HCT116 (cell line): Measurements from ENCODE around the gene CALD1. TPM values are rescaled to one million over a fixed set of nuclear protein-coding genes. Genes with fewer than 3 reads are reported as not detected.

ENCODE experiments used
- ATAC-seq: fragments of 200-7000 bp; cut with Tn5 transposase; 2 replicates; pipeline ENCODE4 v1.9.1; 2020; ENCODE audit warnings: mild to moderate bottlenecking, moderate library complexity
- BruUV-seq: library from RNA; stranded (reverse); fragments of 400-500 nt; replicated peaks from 2 replicates; lab custom pipeline; 2021; lab: Mats Ljungman, UMichigan
- CTCF ChIA-PET: fragments of 300-600 bp; sonication (Branson Sonifier 250); formaldehyde crosslinking; loops from one replicate; lab custom pipeline; 2021; ENCODE audit warnings: antibody characterized with exemption; lab: Charles Lee
- POLR2A ChIA-PET: fragments of 300-600, 350-600 bp; sonication (Branson Sonifier 250); formaldehyde crosslinking; loops from one replicate; lab custom pipeline; 2021; ENCODE audit warnings: antibody characterized with exemption; lab: Charles Lee
- RAD21 ChIA-PET, 2 experiments: fragments of 300-600 bp; sonication (Branson Sonifier 250); formaldehyde crosslinking; loops; one replicate each; lab custom pipeline; 2023; ENCODE audit warnings: low total read pairs in 2 of 2; ENCODE audit not compliant: uncharacterized antibody in 2 of 2, unreplicated experiment in 2 of 2, low non-redundant PET in 1 of 2; lab: Charles Lee
- DNase-seq: peaks from one replicate; pipeline ENCODE4 v3.0.0-alpha.2; 2010; ENCODE audit warnings: low read depth, low spot score
- H2AFZ ChIP-seq: fragments of 200-600 bp; shearing (Covaris generic), sonication (generic); 2 replicates; pipeline ENCODE4 v1.6.1; 2017; ENCODE audit warnings: low read depth, mixed run types, mixed read lengths, antibody characterized with exemption, low read length; ENCODE audit not compliant: poor library complexity, severe bottlenecking
- H3K27ac ChIP-seq: 2 replicates; pipeline ENCODE4 v1.5.1; 2012; ENCODE audit warnings: low read depth, low read length
- H3K27me3 ChIP-seq: fragments of 200-600 bp; sonication (generic); 2 replicates; pipeline ENCODE4 v1.6.1; 2016; ENCODE audit warnings: mixed run types, low read length, mixed read lengths; ENCODE audit not compliant: insufficient read depth
- H3K36me3 ChIP-seq, 2 experiments: fragments of 200-500 bp in 1 of 2; fragments of 200-600 bp in 1 of 2; sonication (Bioruptor generic) in 1 of 2; sonication (generic) in 1 of 2; 2 replicates each; pipeline versions ENCODE4 v1.5.1 to v1.6.1; 2014 to 2016; ENCODE audit warnings: low read length in 2 of 2, inconsistent platforms in 1 of 2, mixed read lengths in 1 of 2, mixed run types in 1 of 2; ENCODE audit not compliant: insufficient read depth in 2 of 2, control insufficient read depth in 1 of 2
- H3K4me1 ChIP-seq, 2 experiments: fragments of 200-600 bp in 1 of 2; sonication (generic) in 1 of 2; 2 replicates each; pipeline versions ENCODE4 v1.5.1 to v1.6.1; 2012 to 2017; ENCODE audit warnings: low read length in 2 of 2, inconsistent platforms in 1 of 2, mild to moderate bottlenecking in 1 of 2, mixed read lengths in 1 of 2, mixed run types in 1 of 2, moderate library complexity in 1 of 2; ENCODE audit not compliant: insufficient read depth in 2 of 2, control insufficient read depth in 1 of 2
- H3K4me2 ChIP-seq: fragments of 200-600 bp; sonication (generic); 2 replicates; pipeline ENCODE4 v1.6.1; 2017; ENCODE audit warnings: mixed run types, low read length, mixed read lengths
- H3K4me3 ChIP-seq, 2 experiments: fragments of 200-600 bp in 1 of 2; sonication (generic) in 1 of 2; replicated peaks in 1 of 2; 2 replicates each; pipeline ENCODE4 v1.5.1; 2011 to 2016; ENCODE audit warnings: low read length in 2 of 2, control low read depth in 1 of 2, low read depth in 1 of 2, mild to moderate bottlenecking in 1 of 2, mixed read lengths in 1 of 2, mixed run types in 1 of 2
- H3K79me2 ChIP-seq: fragments of 200-600 bp; sonication (generic); 2 replicates; pipeline ENCODE4 v1.6.1; 2017; ENCODE audit warnings: mild to moderate bottlenecking, mixed run types, low read length, moderate library complexity, mixed read lengths; ENCODE audit not compliant: insufficient read depth
- H3K9ac ChIP-seq: fragments of 200-600 bp; sonication (generic); 2 replicates; pipeline ENCODE4 v1.6.1; 2016; ENCODE audit warnings: low read length, mixed read lengths
- H3K9me2 ChIP-seq: fragments of 200-600 bp; sonication (generic), shearing (Covaris generic); 2 replicates; pipeline ENCODE4 v1.6.1; 2017; ENCODE audit warnings: mixed run types, mild to moderate bottlenecking, moderate library complexity; ENCODE audit not compliant: insufficient read depth
- H3K9me3 ChIP-seq, 2 experiments: fragments of 200-500 bp in 1 of 2; fragments of 200-600 bp in 1 of 2; sonication (Bioruptor generic) in 1 of 2; sonication (generic) in 1 of 2; 2 replicates each; pipeline ENCODE4 v1.6.1; 2014 to 2017; ENCODE audit warnings: low read length in 2 of 2, mixed read lengths in 2 of 2, inconsistent platforms in 1 of 2, low read depth in 1 of 2, mild to moderate bottlenecking in 1 of 2, mixed run types in 1 of 2, moderate library complexity in 1 of 2; ENCODE audit not compliant: control insufficient read depth in 1 of 2, insufficient read depth in 1 of 2
- H4K20me1 ChIP-seq: fragments of 200-600 bp; sonication (generic), shearing (Covaris generic); 2 replicates; pipeline ENCODE4 v1.6.1; 2017; ENCODE audit warnings: mixed run types, mild to moderate bottlenecking, moderate library complexity; ENCODE audit not compliant: insufficient read depth
- CBX3 ChIP-seq: IDR thresholded peaks from 2 replicates; pipeline ENCODE4 v1.6.1; 2012; ENCODE audit warnings: low read depth
- CTCF ChIP-seq, 3 experiments: fragments of 200-600 bp in 1 of 3; sonication (generic) in 1 of 3; IDR thresholded peaks in 2 of 3; conservative IDR thresholded peaks in 1 of 3; 2 replicates each; pipeline ENCODE4 v1.5.1; 2012 to 2017; ENCODE audit warnings: low read depth in 2 of 3, low read length in 2 of 3, antibody characterized with exemption in 1 of 3, borderline replicate concordance in 1 of 3, control low read depth in 1 of 3, mild to moderate bottlenecking in 1 of 3, mixed read lengths in 1 of 3, mixed run types in 1 of 3, moderate library complexity in 1 of 3; ENCODE audit not compliant: insufficient read depth in 1 of 3
- EZH2 ChIP-seq: fragments of 200-600 bp; sonication (generic); IDR thresholded peaks from 2 replicates; pipeline ENCODE4 v1.6.1; 2017; ENCODE audit warnings: antibody characterized with exemption, mixed run types
- FOSL1 ChIP-seq: IDR thresholded peaks from 2 replicates; pipeline ENCODE4 v1.6.1; 2012; ENCODE audit warnings: low read depth
- JUND ChIP-seq: IDR thresholded peaks from 2 replicates; pipeline ENCODE4 v1.6.1; 2012
- MAX ChIP-seq: IDR thresholded peaks from 2 replicates; pipeline ENCODE4 v1.6.1; 2012
- POLR2A ChIP-seq: IDR thresholded peaks from 2 replicates; pipeline ENCODE4 v1.7.0; 2011; ENCODE audit warnings: borderline replicate concordance; ENCODE audit not compliant: insufficient read depth, insufficient read length; ENCODE audit errors: extremely low read depth
- POLR2AphosphoS5 ChIP-seq: IDR thresholded peaks from 2 replicates; pipeline ENCODE4 v1.6.1; 2011; ENCODE audit warnings: mild to moderate bottlenecking, low read depth, low read length, moderate library complexity
- SIN3A ChIP-seq: IDR thresholded peaks from 2 replicates; pipeline ENCODE4 v1.6.1; 2012; ENCODE audit warnings: low read depth
- SP1 ChIP-seq: IDR thresholded peaks from 2 replicates; pipeline ENCODE4 v1.6.1; 2012; ENCODE audit warnings: low read depth
- SRF ChIP-seq: IDR thresholded peaks from 2 replicates; pipeline ENCODE4 v1.6.1; 2012; ENCODE audit warnings: low read depth
- YY1 ChIP-seq: IDR thresholded peaks from 2 replicates; pipeline ENCODE4 v1.6.1; 2011; ENCODE audit warnings: low read length, low read depth, moderate library complexity, mild to moderate bottlenecking; ENCODE audit not compliant: insufficient replicate concordance; ENCODE audit errors: extremely low read depth
- ZFX ChIP-seq: fragments of 450-650 bp; IDR thresholded peaks from 2 replicates; pipeline ENCODE4 v1.6.1; 2017
- intact Hi-C: fragments of 100-400 bp; cut with micrococcal nuclease; formaldehyde crosslinking; loops from 2 replicates; pipeline ENCODE4 v1.10.0; 2022
- total RNA-seq: library from RNA; stranded (reverse); gene quantifications from one replicate; pipeline ENCODE4 v1.2.1, GENCODE V29; 2021; ENCODE audit not compliant: unreplicated experiment

CALD1 gene
- total RNA-seq, 1 experiment from 2014 or later: 66.8 TPM

- no peaks in the 10 kb centered on the region for H3K27me3 ChIP-seq
- peaks cover 2 to 8% of the 10 kb centered on the region in 2 experiments; a peak in 2 of 4 replicates for H3K36me3 ChIP-seq
- DNase-seq: no peak
- H3K4me2 ChIP-seq: no peak overlapping the region
- no peaks in the 10 kb centered on the region for H3K79me2 ChIP-seq
- ATAC-seq: no peak
- no TSS peak for BruUV-seq
- no peaks in the 10 kb centered on the region for H3K9me3 ChIP-seq
- no peak overlapping the region for H2AFZ ChIP-seq
- TF ChIP-seq YY1: no peak
- no peak for TF ChIP-seq SIN3A
- no peak for TF ChIP-seq POLR2AphosphoS5
- TF ChIP-seq ZFX: no peak
- TF ChIP-seq SP1: no peak
- no peak for TF ChIP-seq POLR2A
- TF ChIP-seq EZH2: no peak
- TF ChIP-seq FOSL1: no peak
- TF ChIP-seq, all 23 proteins: peak for 0
- Histone ChIP-seq H3K27ac (no peak overlapping the region), H3K9me2 (no peaks in the 10 kb centered on the region), H3K4me1 (no peaks in the 10 kb centered on the region), H4K20me1 (no peaks in the 10 kb centered on the region), H3K9ac (no peak overlapping the region), H3K4me3 (no peak overlapping the region)
- ChIA-PET POLR2A (no interaction called here), RAD21 (no interaction called here), CTCF (no interaction called here)
- intact Hi-C loops: no loop called here
Observed at GRCh38 chr7:134932707-134933370, 153.4 kb downstream of the CALD1 start.

DNA sequence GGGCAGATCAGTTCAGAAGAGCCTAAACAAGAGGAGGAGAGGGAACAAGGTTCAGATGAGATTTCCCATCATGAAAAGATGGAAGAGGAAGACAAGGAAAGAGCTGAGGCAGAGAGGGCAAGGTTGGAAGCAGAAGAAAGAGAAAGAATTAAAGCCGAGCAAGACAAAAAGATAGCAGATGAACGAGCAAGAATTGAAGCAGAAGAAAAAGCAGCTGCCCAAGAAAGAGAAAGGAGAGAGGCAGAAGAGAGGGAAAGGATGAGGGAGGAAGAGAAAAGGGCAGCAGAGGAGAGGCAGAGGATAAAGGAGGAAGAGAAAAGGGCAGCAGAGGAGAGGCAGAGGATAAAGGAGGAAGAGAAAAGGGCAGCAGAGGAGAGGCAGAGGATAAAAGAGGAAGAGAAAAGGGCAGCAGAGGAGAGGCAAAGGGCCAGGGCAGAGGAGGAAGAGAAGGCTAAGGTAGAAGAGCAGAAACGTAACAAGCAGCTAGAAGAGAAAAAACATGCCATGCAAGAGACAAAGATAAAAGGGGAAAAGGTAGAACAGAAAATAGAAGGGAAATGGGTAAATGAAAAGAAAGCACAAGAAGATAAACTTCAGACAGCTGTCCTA lies 154.1 kb downstream of the CALD1 start:
- TF ChIP-seq POLR2AphosphoS5 (no peak), SRF (no peak), CBX3 (no peak), CTCF (IDR thresholded peaks at IDR 0.05 in 2 of 3, conservative IDR thresholded peaks at IDR 0.05 in 1 of 3; ENCODE audit: borderline replicate concordance in 1 of 3, insufficient read depth in 1 of 3, low read depth in 2 of 3, low read length in 2 of 3) (no peak), JUND (no peak), MAX (no peak), SP1 (no peak)
- Histone ChIP-seq H2AFZ (no peak overlapping the region), H3K4me2 (no peak overlapping the region), H3K9ac (no peak overlapping the region), H4K20me1 (no peaks in the 10 kb centered on the region), H3K9me3 (no peaks in the 10 kb centered on the region), H3K27ac (no peak overlapping the region), H3K9me2 (no peaks in the 10 kb centered on the region), H3K4me3 (no peak overlapping the region), H3K79me2 (no peaks in the 10 kb centered on the region), H3K36me3 (peaks cover 2 to 8% of the 10 kb centered on the region in 2 experiments; a peak in 2 of 4 replicates), H3K4me1 (no peaks in the 10 kb centered on the region), H3K27me3 (no peaks in the 10 kb centered on the region)
- no peak for DNase-seq
- BruUV-seq: TSS peak; percentile 9
- ChIA-PET POLR2A (no interaction called here), CTCF (no interaction called here), RAD21 (no interaction called here)
- no peak for ATAC-seq
- intact Hi-C loops: no loop called here
